ENCODE results near the gene ZER1.
A peak's percentile ranks its signal among the peaks of the same experiment; 100 is the strongest.

The ZER1 gene

GRCh38 chr9:128735373-128735772 is 36.4 kb downstream of the ZER1 start:
- no peak for DNase-seq (ENCODE audit: low spot score)

- peak; percentile 83 for DNase-seq (ENCODE audit: low spot score)
These were observed 38.5 kb downstream of the ZER1 start for GRCh38 chr9:128733256-128733655.

DNA sequence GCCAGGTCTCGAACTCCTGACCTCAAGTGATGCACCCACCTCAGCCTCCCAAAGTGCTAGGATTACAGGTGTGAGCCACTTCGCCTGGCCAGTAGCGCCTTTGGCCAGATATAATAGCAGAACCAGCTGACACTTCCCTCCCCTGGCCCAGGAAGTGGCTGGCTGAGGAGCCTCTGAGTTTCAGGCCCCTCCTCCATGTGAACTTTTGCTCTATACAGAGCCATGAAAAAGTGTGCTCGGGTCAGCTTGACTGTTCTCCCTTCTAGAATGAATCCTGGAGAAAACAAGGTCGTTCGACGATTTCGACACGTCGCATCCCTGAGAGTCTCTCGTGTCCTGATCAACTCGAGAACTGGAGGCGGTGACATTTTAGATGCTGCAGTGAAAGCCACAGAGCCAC is 39.2 kb downstream of the ZER1 start:
- DNase-seq (ENCODE audit: low spot score) = no peak

GRCh38 chr9:128731691-128732090 is 40.0 kb downstream of the ZER1 start:
- DNase-seq (ENCODE audit: low spot score) = no peak

- no peak for DNase-seq (ENCODE audit: low spot score)
These were observed 40.6 kb downstream of the ZER1 start for GRCh38 chr9:128731093-128731492.

DNA sequence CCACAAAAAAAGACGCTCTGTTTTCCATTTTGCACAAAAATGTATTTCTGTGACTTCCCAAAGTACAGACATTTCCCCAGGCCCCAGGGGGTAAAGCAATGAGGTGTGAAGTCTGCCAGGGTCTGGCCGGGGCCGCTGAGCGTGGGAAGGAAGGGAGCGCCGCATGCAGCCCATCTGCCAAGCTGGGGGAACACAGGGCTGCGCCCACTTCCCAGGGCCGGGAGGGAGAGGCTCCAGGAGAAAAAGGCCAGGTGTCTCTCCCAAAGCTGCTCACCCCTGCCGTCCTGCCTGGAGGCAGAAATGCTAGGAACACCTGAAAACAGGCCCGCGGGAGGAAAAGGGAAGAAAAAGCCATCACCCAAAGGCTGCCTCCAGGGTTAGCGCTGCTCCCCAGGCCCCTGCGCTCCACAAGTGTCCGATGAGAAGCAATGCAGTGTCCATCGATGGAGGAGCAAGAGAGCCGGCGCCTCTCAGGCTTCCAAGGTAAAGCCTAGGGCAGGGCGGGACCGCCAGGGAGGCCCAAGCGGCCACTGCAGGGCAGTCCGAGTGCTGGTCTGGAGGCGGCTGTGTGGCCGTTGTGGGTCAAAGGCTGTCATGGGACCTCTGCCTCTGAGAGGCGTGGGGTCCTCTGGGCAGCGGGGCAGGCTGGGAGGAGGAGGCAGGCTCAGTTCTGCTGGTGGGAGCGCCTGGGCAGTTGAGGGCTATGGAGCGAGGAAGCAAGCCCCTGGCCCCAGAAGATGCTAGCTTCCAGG is 41.8 kb downstream of the ZER1 start:
- DNase-seq (ENCODE audit: low spot score) = no peak

- DNase-seq (ENCODE audit: low spot score) = peak; percentile 67
These were observed 42.4 kb downstream of the ZER1 start for GRCh38 chr9:128729302-128729701.

- no peak for DNase-seq (ENCODE audit: low spot score)
These were observed 43.4 kb downstream of the ZER1 start for GRCh38 chr9:128728298-128728697.

DNA sequence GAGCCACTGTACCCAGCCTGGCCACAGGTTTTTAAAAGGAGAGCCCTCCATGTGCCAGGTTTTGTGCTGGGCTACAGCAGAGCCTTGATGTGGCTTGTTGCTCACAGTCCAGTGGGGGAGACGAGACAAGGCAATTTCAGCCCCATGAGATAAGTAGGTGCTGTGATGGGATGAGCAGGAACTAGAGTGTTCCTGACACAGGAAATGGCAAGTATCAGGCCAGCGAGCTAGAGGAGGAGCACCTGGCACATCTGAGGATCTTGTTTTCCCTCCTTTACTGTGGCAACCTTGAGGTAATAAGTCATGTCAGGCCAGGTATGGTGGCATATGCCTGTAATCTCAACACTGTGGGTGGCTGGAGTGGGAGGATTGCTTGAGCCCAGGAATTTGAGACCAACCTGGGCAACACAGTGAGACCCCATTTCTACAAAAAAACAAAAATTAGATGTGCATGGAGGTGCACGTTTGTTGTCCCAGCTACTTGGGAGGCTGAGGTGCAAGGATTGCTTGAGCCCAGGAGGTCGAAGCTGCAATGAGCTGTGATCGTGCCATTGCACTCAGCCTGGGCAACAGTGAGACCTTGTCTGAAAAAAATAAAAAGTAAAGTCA is 44.0 kb downstream of the ZER1 start:
- DNase-seq (ENCODE audit: low spot score) = no peak

- peak; percentile 87 for DNase-seq (ENCODE audit: low spot score)
These were observed 46.9 kb downstream of the ZER1 start for GRCh38 chr9:128724744-128725211.

- peak; percentile 97 for DNase-seq (ENCODE audit: low spot score)
These were observed 47.6 kb downstream of the ZER1 start, which contains the start of gene ZDHHC12 for GRCh38 chr9:128723866-128724743. ZDHHC12 (minus strand) TSS chr9:128724127; CDS start chr9:128724093, 34 bp downstream.

DNA sequence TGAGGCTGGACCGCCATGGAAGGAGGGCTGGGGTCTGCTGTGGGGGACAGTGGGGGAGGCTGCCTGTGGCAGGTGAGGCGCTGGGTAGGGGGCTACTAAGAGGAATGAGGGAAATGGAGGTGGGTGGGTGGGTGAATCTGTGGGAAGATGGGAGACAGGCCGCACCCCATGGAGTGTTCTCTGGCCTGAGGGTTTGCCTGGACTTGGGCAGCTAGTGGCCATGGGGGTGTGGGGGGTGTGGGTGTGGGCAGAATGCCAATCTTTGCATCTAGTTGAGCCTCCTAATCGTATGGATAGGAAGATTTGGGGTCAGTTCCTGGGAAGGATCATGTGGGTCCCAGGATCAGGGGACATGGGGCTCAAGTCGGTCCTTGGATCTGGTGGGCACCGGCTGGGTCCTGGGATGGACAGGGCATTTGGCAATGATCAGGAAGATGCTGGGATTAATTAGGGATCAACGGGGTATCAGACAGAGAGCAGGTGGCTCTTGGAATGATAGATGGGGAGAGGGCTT is 48.3 kb downstream of the ZER1 start:
- DNase-seq (ENCODE audit: low spot score) = no peak

DNA sequence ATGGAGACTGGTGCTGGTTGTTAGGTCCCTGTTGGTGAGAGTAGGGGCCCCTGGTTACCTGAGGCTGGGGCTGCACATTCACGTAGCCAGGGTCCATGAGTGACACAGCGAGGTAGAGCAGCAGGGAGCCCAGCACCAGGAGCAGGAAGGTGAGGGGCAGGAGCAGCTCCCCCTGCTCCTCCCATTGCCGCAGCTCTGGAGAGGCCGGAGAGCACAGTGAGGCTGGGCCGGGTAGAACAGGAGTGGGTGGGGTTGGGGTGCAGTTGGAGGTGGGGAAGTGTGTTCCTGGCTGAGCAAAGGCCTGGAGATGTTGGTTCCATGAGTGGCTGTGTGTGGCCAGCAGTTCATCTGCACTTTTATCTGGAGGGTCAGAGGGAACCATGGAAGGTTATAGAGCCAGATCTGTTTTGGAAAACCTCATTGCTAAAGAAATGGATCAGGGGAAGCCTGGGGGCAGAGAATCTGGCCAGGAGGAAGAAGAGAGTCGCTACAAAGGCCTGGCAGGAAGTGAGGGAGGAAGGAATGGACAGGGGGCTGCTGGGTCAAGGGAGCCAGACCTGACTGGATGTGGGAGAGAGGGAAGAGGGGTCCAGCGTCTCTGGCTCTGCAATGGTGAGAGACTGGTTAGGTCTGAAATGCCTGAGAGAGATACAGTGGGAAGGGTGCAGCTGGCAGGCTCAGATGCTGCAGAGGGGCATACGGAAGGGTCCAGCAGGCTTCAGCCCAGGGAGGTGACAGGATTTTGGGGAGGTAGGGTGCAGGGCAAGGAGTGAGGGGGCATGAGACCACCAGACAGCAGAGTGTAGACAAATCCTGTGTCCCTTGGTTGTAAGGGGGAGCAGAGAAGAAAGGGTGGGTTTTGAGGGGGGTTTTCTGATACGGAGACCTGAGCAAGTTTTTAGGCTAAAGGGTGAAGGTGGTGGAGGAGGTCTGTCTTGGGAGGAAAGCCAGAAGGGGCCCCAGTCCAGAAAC is 49.1 kb downstream of the ZER1 start:
- no peak for DNase-seq (ENCODE audit: low spot score)

DNA sequence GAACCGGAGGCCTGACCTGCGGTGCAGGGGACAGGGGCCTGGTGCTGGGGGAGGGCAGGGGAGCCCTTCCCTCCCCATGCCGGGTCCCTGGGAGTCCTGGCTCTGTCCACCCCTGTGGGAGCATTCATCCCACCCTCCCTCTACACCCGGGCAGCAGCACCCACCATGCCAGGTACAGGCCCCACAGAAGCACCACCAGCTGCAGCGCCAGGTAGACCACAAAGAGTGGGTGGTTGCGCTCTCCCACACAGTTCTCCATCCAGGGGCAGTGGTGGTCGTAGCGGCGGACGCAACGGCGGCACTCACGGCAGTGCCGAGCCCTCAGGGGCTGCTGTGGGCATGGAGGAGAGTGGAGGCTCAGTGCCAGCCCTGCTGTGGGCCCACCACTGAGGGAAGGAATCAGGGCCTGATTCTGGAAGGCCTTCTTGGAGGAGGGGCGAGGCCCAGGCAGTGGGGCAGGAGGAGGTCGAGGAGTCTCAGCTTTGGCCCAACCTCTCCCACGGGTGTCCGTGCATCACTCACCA is 50.2 kb downstream of the ZER1 start:
- no peak for DNase-seq (ENCODE audit: low spot score)

DNA sequence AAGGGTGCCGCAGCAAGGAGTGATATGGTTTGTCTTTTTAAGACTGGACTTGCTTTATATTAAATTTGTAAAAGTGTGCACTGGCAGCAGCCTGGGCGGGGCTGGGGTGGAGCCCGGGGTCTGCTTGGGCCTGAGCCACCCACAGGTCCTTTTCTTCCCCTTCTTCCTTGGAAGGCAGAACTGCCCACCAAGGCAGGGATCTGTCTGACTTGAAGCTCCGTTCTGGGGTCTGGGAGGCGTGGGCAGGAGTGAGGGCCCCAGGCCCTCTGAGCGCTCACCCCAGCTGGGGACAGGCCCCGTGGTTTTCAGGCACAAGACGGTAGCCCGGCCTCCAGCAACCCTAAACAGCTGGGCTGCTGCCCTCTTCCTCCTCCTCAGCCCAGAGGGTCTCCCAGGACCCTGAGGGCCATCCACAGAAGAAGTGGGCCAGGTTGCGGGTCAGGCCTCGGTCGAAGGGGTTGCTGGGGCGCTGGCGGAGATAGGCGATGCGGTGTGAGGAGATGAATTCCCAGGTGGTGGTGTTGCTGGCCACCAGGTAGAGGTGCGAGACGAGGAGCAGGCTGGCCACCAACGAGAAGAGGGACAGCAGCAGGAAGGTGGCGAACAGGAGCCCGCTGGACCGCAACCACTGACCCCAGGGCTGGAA is 50.8 kb downstream of the ZER1 start:
- DNase-seq (ENCODE audit: low spot score) = no peak

GRCh38 chr9:128719919-128720605 is 51.7 kb downstream of the ZER1 start:
- DNase-seq (ENCODE audit: low spot score) = no peak

DNA sequence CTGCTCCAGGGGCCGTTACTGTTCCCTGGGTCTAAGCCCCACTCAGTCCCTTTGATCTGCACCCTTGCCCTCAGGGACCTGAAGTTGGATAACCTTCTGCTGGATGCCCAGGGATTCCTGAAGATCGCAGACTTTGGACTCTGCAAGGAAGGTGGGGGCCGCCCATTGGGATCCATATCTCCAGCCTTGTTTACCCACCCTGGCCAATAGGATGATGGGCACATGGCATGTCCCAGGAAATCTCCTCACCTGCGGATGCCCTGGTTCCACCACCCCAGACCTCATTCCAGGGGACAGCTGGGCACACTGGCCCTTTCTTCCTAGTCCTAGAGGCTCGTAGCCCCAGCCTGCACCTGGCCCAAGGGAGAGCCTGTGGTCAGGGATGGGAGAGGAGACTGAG is 53.3 kb downstream of the ZER1 start:
- DNase-seq (ENCODE audit: low spot score) = no peak

- DNase-seq (ENCODE audit: low spot score) = no peak
These were observed 53.7 kb downstream of the ZER1 start for GRCh38 chr9:128718047-128718446.

DNA sequence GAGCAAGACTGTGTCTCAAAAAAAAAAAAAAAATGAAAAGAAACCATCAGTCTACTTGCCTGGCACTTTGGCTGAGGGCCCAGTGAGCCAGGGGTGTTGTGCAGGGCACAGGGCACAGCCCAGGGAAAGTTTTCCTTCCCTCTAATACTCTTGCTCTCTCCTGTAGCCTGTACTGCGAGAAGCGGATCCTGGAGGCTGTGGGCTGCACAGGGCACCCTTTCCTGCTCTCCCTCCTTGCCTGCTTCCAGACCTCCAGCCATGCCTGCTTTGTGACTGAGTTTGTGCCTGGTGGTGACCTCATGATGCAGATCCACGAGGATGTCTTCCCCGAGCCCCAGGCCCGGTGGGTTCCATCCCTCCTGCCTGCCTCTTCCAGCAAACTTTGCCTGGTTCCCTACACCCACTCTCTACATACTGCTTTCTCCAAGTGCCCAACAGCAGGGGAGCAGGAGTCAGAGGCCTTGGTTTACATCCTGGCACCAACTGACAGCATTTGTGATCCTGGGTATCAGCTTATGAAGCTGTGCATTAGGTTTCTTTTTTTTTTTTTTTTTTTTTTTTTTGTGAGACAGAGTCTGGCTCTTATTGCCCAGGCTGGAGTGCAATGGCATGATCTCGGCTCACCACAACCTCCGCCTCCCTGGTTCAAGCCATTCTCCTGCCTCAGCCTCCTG is 55.0 kb downstream of the ZER1 start:
- DNase-seq (ENCODE audit: low spot score) = peak; percentile 25

Data from D341Med (cell line).